GM21786 (cell line): ENCODE data around the gene CCDC148.

Source experiments
- ATAC-seq: cut with Tn5 transposase; IDR thresholded peaks from one replicate; pipeline ENCODE4 v1.9.1; 2021; ENCODE audit not compliant: unreplicated experiment

CCDC148 gene

GRCh38 chr2:158456309-158457066 lies at the start of gene CCDC148, which contains the start of gene PKP4:
Gene CCDC148 (minus strand): TSS chr2:158456753. CDS start chr2:158456439, 314 bp downstream.
Gene PKP4 (plus strand): TSS chr2:158456952. CDS start chr2:158533185, 76,233 bp downstream.
- ATAC-seq, result peak; percentile 89

- no peak for ATAC-seq
Measured at GRCh38 chr2:158505448-158505934, 48.9 kb upstream of the CCDC148 start.

DNA sequence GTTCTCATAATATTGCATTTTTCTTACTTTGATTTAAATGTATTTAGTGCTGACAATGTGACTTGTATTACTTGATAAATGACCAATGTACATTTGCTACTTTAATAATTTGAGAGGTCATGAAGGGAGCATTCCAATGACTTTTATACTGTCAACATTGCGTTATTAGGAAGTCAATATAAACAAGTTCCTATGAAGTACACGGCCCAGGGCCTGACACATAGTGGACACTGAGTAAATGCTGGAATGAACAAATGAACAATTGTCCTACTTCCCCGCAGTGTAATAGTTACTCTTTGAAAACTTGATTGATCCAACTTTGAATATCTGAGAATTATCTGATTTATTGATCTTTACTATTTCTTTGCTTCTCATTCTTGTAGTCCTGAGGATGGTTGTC lies 47.5 kb upstream of the CCDC148 start:
- no peak for ATAC-seq

DNA sequence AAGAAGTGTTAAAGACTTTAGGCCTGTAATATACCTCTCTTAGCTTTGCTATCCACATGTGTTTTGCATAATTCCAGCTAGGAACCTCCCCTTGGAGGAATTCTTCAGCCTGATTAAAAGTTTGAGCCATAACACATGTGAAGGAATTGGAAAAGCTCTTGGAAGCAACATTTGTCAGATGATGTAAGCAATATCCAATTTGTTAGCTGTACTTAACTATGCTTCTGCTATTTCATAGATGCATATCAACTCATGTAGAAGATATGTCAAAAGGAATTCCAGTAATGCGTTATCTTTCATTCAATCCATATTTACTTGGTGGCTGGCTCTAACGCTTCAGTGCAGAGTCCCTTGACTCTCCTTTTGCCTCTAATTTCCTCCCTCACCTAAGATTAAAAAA lies 46.4 kb upstream of the CCDC148 start:
- no peak for ATAC-seq

DNA sequence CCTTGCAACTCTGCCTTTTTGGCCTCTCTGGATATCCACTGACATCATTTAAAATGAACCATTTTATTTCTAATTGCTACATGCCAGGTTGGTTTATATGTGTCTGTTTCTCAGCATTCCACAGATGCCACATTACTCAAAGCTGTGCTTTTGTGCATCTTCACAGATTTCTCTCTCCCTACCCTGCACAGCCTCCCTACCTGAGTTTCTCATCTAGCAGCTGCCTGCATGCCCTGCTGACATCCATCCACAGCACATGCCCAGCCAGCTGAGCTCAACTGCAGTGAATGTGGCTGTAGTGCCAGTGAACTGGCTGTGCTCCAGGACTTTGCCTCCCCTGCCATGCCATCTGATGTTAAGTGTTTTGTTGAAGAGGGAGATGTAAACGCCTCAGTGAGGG lies 44.7 kb upstream of the CCDC148 start:
- no peak for ATAC-seq

DNA sequence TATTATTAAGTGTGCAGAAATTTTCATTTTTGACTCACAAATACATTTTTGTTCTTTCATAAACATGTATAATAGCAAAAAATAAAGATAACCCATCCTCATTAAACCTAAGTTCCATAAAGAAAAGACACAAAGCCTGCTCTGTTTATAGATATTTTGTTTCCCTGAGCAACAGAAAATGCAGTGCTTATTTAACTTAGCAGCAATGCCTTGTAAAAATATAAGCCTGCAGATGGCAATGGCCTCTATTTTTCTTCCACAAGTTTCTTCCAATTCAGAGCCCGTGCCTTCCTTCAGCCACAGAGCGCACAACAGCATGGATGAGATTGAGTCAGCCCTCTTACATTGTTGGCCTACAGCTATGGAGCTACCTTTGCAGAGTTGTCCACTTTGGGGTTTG lies 43.8 kb upstream of the CCDC148 start:
- ATAC-seq, result no peak

GRCh38 chr2:158499383-158499782 lies 42.8 kb upstream of the CCDC148 start:
- ATAC-seq, result no peak

GRCh38 chr2:158498749-158499136 lies 42.2 kb upstream of the CCDC148 start:
- no peak for ATAC-seq

DNA sequence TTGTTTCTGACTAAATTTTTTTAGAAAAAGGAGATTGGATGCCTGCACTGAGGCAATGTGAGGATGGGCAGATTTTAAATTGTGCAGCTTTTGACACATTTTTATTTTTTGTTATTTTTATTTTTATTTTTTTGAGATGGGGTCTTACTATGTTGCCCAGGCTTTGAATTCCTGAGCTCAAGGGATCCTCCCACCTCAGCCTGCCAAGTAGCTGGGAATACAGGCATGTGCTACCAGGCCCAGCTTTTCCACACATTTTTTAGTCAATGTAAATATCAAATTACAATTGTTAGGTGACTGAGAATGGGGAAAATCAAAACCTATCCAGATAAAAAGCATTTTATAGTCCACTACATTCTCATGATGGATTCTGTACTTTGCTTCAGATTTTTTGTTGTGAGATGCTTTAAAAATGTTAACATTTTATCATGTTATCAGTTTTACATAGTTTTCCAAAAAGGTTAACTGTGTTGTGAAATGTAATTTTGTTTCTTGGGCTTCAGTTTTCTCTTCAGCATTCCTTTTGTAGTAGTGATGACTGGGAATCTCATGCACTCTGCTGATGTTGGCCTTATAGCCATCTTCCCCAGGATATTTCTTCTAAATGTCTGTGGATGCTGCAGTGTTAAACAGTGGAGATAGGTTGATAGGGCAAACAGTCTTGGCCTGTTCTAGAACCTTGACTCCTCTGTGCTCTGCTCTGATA lies 41.6 kb upstream of the CCDC148 start:
- ATAC-seq, result no peak

DNA sequence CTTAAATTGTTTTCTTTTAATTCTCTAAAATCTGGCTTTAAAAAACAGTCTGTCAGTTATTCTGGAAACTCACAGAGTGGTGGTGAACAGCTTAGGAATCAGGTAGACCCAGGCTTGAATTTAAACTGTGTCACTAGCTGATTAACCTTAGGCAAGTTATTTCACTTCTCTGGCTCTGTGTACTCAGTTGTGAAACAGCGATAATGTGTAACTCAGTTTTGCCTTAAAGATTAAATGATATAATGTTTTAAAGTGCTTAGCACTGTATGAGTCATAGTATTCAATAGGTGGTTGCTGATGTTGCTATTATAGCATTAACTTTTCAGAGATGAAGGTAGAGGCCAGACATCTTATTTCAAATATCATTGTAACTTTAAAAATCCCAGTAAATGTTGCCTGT lies 40.9 kb upstream of the CCDC148 start:
- no peak for ATAC-seq

DNA sequence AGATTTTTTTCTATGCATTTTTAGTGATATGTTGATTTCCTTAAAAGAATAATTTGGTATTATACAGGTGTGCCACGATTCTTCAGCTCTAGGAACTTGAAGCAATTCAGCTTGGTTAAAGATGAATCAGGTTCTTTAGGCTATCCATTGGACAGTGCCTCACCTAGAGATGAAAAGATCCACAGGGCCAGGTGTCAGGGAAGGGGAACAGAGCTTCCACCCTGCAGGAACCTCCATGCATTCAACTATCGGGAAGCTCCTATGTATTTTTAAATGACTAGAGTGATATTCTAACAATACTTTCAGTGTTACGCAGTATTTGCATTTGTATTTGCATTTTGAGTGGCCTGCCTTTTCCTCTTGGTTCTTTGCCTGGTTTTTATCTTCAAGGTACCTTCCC lies 40.4 kb upstream of the CCDC148 start:
- no peak for ATAC-seq

DNA sequence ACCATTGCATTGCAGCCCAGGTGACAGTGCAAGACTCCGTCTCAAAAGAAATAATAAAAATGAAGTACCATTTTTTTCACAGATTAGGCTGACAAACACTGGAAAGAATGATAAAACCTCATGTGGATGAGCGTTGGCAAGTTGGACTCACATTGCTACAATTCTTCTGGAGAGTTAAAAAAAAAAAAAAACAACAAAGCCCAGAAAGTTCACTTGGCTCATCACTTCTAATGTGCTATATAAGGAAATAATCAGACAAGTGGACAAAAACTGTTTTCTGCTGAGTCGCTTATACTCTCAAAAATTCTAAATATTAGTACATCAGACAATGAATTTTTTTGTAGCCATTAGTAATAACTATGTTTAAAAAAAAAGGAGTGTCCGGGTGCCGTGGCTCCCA lies 38.6 kb upstream of the CCDC148 start:
- ATAC-seq, result no peak

DNA sequence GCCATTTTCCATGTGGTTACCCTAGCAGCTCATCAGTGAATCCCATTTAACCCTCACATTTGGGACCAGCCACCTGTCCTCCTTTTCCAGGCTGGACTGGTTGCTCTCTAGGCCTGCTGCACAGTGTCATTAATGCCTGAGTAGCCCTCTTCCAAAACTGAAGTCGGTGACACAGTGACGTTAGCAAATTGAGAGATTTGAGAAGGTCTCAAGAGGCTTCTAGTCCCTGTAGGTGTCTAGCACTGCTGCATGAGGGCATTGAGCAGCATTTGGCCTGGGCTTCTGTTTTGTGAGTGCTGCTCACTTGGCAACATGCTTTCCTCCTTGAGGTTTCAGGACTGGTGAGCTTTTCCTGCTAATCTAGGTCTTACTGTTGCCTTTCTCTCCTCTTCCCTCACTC lies 36.9 kb upstream of the CCDC148 start:
- ATAC-seq, result no peak

GRCh38 chr2:158491072-158491471 lies 34.5 kb upstream of the CCDC148 start:
- no peak for ATAC-seq

- ATAC-seq, result no peak
Measured at GRCh38 chr2:158489366-158490112, 33.0 kb upstream of the CCDC148 start.

- ATAC-seq, result no peak
Measured at GRCh38 chr2:158488442-158489216, 32.1 kb upstream of the CCDC148 start.

DNA sequence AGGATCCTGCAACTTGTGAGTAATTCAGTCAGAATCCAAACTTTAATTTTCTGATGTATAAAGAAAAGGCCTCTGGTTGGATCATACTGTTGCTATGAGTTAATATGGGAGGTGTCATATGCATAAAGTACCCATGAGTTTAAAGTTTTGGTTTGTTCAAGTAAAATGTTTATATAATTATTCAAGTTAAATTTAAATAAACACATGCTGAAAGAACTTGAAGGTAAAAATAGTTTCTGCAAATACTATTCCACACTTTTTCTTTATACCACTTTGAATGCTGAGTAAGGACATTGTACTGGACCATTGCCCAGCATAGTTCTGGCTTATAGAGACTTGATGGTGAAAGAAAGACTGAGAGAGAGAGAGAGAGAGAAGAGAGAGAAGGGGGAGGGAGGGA lies 30.9 kb upstream of the CCDC148 start:
- no peak for ATAC-seq

GRCh38 chr2:158486970-158487325 lies 30.4 kb upstream of the CCDC148 start:
- ATAC-seq, result no peak

GRCh38 chr2:158486150-158486969 lies 29.8 kb upstream of the CCDC148 start:
- ATAC-seq, result no peak
